ENCODE data around the gene PDZD2. TPM values are rescaled to one million over a fixed set of nuclear protein-coding genes. Genes with fewer than 3 reads are reported as not detected.

PDZD2 gene
- total RNA-seq, 2 experiments from 2014 or later, result 1.3 to 1.8 TPM

DNA sequence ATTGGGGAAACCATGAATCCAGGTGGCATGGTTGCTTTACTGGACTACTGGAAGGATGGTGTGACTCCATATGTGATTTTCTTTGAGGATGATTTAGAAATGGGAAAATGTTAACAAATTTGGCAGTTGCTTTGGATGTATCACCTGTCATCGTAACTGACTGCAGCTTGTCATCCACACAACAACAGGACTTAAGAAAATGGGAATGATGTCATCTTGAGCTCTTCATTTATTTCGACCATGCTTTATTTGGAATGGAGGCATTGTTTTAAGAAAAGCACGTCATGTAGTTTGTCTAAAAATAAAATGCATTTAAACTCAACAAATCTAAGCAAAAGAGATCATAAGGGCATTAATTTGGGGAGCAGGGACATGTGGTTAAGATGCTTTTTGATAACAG lies 270.1 kb downstream of the PDZD2 start:
- intact Hi-C loops (cut with DNase I, micrococcal nuclease), result no loop called here
- ATAC-seq (ENCODE audit: poor library complexity) (no peak), DNase-seq (no peak)
- no peak overlapping the region for H3K27ac Mint-ChIP-seq
- Histone ChIP-seq H3K27ac (ENCODE audit: low read depth in 1 of 2, low read length in 2 of 2) (no peak overlapping the region), H3K36me3 (ENCODE audit: insufficient read depth, low read length) (no peaks in the 10 kb centered on the region), H3K4me1 (ENCODE audit: insufficient read depth, low read length) (no peaks in the 10 kb centered on the region), H3K9me3 (ENCODE audit: control insufficient read depth in 1 of 2, insufficient read depth in 1 of 2, low read length in 2 of 2) (peaks cover 0 to 8% of the 10 kb centered on the region in 2 experiments), H3K27me3 (ENCODE audit: control insufficient read depth in 1 of 2, insufficient read depth in 2 of 2, low read length in 2 of 2) (no peaks in the 10 kb centered on the region), H3K4me3 (ENCODE audit: low read length) (no peak overlapping the region)
- no peaks in the 10 kb centered on the region for H3K9me3 Mint-ChIP-seq
- H3K27me3 Mint-ChIP-seq, result no peaks in the 10 kb centered on the region
- CTCF ChIA-PET, result no interaction called here
- no peak for TF ChIP-seq CTCF (IDR thresholded peaks at IDR 0.05)
- H3K4me1 Mint-ChIP-seq (ENCODE audit: low read depth), result peaks cover 10% of the 10 kb centered on the region
- H3K36me3 Mint-ChIP-seq (ENCODE audit: low read depth), result no peaks in the 10 kb centered on the region
- POLR2A ChIA-PET, result interaction anchor here (0.6 to 1.0 kb wide), 3 partner anchors 36 to 168 kb away, joined by 3 read pairs; no protein-coding TSS in a partner anchor
- H3K4me3 Mint-ChIP-seq, result no peak overlapping the region

- Histone ChIP-seq H3K4me3 (ENCODE audit: low read length) (no peak overlapping the region), H3K27me3 (ENCODE audit: control insufficient read depth in 1 of 2, insufficient read depth in 2 of 2, low read length in 2 of 2) (no peaks in the 10 kb centered on the region), H3K27ac (ENCODE audit: low read depth in 1 of 2, low read length in 2 of 2) (no peak overlapping the region), H3K9me3 (ENCODE audit: control insufficient read depth in 1 of 2, insufficient read depth in 1 of 2, low read length in 2 of 2) (peaks cover 0 to 8% of the 10 kb centered on the region in 2 experiments), H3K4me1 (ENCODE audit: insufficient read depth, low read length) (no peaks in the 10 kb centered on the region), H3K36me3 (ENCODE audit: insufficient read depth, low read length) (no peaks in the 10 kb centered on the region)
- intact Hi-C loops (cut with DNase I, micrococcal nuclease), result no loop called here
- Mint-ChIP-seq H3K4me3 (no peak overlapping the region), H3K9me3 (no peaks in the 10 kb centered on the region), H3K4me1 (ENCODE audit: low read depth) (peaks cover 10% of the 10 kb centered on the region), H3K36me3 (ENCODE audit: low read depth) (no peaks in the 10 kb centered on the region), H3K27me3 (no peaks in the 10 kb centered on the region), H3K27ac (no peak overlapping the region)
- ChIA-PET CTCF (no interaction called here), POLR2A (no interaction called here)
- no peak for DNase-seq
- no peak for TF ChIP-seq CTCF (IDR thresholded peaks at IDR 0.05)
- no peak for ATAC-seq (ENCODE audit: poor library complexity)
Measured at GRCh38 chr5:31911291-31912265, 272.6 kb downstream of the PDZD2 start.

DNA sequence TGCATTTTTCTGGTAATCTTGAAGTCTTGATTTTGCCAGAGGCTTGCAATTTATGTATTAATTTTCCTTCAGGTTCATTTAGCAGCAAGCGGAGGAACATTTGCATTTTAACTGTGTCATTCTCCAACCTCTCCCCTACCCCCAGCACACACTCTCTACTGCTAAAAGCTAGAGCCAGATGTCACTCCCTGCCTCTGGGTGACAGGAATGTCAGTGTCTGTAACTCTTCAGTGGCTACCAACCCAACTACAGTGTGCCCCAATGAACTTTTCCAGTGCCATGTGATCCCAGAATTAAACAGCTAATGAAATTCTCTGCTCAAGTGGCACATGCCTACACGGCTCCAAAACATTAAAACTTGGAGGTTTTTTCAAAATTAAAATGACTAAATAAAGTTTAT lies 274.9 kb downstream of the PDZD2 start:
- ChIA-PET POLR2A (no interaction called here), CTCF (no interaction called here)
- no peak overlapping the region for H3K4me3 ChIP-seq (ENCODE audit: low read length)
- peaks cover 4% of the 10 kb centered on the region for H3K4me1 Mint-ChIP-seq (ENCODE audit: low read depth)
- H3K36me3 Mint-ChIP-seq (ENCODE audit: low read depth), result no peaks in the 10 kb centered on the region
- ATAC-seq (ENCODE audit: poor library complexity) (no peak), DNase-seq (no peak)
- no peaks in the 10 kb centered on the region for H3K27me3 Mint-ChIP-seq
- H3K9me3 Mint-ChIP-seq, result no peaks in the 10 kb centered on the region
- H3K27me3 ChIP-seq (ENCODE audit: control insufficient read depth in 1 of 2, insufficient read depth in 2 of 2, low read length in 2 of 2), result no peaks in the 10 kb centered on the region
- H3K27ac Mint-ChIP-seq, result no peak overlapping the region
- TF ChIP-seq CTCF (IDR thresholded peaks at IDR 0.05), result no peak
- intact Hi-C loops (cut with DNase I, micrococcal nuclease), result no loop called here
- no peak overlapping the region for H3K4me3 Mint-ChIP-seq
- H3K4me1 ChIP-seq (ENCODE audit: insufficient read depth, low read length), result no peaks in the 10 kb centered on the region
- no peaks in the 10 kb centered on the region for H3K36me3 ChIP-seq (ENCODE audit: insufficient read depth, low read length)
- peaks cover 0 to 4% of the 10 kb centered on the region in 2 experiments for H3K9me3 ChIP-seq (ENCODE audit: control insufficient read depth in 1 of 2, insufficient read depth in 1 of 2, low read length in 2 of 2)
- H3K27ac ChIP-seq (ENCODE audit: low read depth in 1 of 2, low read length in 2 of 2), result no peak overlapping the region
